ENCODE results near the gene SELPLG. TPM values are rescaled to one million over a fixed set of nuclear protein-coding genes. Genes with fewer than 3 reads are reported as not detected.
A peak's percentile ranks its signal among the peaks of the same experiment; 100 is the strongest.
"Not testable (repeated sequence)": the region's sequence is repeated elsewhere in the genome, so short reads cannot be mapped to it uniquely, and the experiment has no call there.

SELPLG gene
- total RNA-seq, 4 donors from 2014 or later: 1.3 to 5.6 (median 3.0) TPM

- Histone ChIP-seq H3K4me3 (no peak overlapping the region), H3K36me3 (peaks cover 15% of the 10 kb centered on the region), H3K27ac (peak overlapping the region; percentile 88), H3K9me3 (no peaks in the 10 kb centered on the region), H3K27me3 (no peaks in the 10 kb centered on the region), H3K4me1 (peaks cover 61% of the 10 kb centered on the region)
- no peak for TF ChIP-seq EP300 (IDR thresholded peaks at IDR 0.05)
- TF ChIP-seq, protein P1, sequence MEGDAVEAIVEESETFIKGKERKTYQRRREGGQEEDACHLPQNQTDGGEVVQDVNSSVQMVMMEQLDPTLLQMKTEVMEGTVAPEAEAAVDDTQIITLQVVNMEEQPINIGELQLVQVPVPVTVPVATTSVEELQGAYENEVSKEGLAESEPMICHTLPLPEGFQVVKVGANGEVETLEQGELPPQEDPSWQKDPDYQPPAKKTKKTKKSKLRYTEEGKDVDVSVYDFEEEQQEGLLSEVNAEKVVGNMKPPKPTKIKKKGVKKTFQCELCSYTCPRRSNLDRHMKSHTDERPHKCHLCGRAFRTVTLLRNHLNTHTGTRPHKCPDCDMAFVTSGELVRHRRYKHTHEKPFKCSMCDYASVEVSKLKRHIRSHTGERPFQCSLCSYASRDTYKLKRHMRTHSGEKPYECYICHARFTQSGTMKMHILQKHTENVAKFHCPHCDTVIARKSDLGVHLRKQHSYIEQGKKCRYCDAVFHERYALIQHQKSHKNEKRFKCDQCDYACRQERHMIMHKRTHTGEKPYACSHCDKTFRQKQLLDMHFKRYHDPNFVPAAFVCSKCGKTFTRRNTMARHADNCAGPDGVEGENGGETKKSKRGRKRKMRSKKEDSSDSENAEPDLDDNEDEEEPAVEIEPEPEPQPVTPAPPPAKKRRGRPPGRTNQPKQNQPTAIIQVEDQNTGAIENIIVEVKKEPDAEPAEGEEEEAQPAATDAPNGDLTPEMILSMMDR (IDR thresholded peaks at IDR 0.05): peak; percentile 88 to 96
- TF ChIP-seq POLR2AphosphoS5 (IDR thresholded peaks at IDR 0.05): peak in 2 of 3 donors; percentile 78 to 86
- no peak for TF ChIP-seq POLR2A (IDR thresholded peaks at IDR 0.05)
- peak; percentile 91 to 93 for DNase-seq (ENCODE audit: low spot score in 2 of 2)
- 0% methylated on average over 5 of the region's 5 CpGs for WGBS
Measured at GRCh38 chr12:108664338-108665258, 30.9 kb upstream of the SELPLG start.

DNA sequence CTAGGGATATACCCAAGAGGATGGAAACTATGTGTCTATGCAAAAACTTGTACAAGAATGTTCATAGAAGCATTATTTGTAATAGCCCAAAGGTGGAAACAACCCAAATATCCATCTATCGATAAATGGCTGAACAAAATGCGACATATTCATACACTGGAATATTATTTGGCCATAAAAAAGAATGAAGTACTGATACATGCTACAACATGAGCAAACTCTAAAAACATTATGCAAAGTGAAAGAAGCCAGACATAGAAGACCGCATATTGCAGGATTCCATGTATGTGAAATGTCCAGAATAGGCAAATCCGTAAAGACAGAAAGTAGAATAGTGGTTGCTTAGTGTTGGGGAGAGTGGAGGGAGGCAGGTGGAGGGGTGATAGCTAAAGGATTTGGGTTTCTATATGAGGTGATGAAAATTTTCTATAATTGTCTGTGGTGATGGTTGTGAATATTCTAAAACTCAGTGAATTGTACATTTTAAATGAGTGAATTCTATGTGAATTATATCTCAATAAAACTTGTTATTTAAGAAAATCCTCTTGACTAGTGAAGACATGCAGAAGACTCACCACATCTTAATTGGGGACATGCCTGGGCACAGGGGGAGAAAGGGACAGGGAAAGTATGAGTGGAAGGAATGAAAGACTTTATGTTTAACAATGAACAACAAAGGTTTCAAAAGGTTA is 29.8 kb upstream of the SELPLG start:
- WGBS: 91% methylated on average over 4 of the region's 4 CpGs
- no peak for TF ChIP-seq EP300 (IDR thresholded peaks at IDR 0.05)
- TF ChIP-seq, protein P1 (IDR thresholded peaks at IDR 0.05): no peak
- no peak for TF ChIP-seq POLR2AphosphoS5 (IDR thresholded peaks at IDR 0.05)
- no peak for TF ChIP-seq POLR2A (IDR thresholded peaks at IDR 0.05)
- no peaks in the 10 kb centered on the region for H3K27me3 ChIP-seq
- DNase-seq (ENCODE audit: low spot score in 2 of 2): no peak
- peak overlapping the region; percentile 88 for H3K27ac ChIP-seq
- peaks cover 55% of the 10 kb centered on the region for H3K4me1 ChIP-seq
- H3K9me3 ChIP-seq: no peaks in the 10 kb centered on the region
- peaks cover 22% of the 10 kb centered on the region for H3K36me3 ChIP-seq
- H3K4me3 ChIP-seq: no peak overlapping the region

- H3K27ac ChIP-seq; H3K27me3 ChIP-seq; DNase-seq (ENCODE audit: low spot score in 2 of 2); H3K4me1 ChIP-seq; H3K9me3 ChIP-seq; H3K4me3 ChIP-seq: not testable (repeated sequence)
- peaks cover 69% of the 10 kb centered on the region for H3K36me3 ChIP-seq
- 93% methylated on average over 4 of the region's 4 CpGs for WGBS
Measured at GRCh38 chr12:108658115-108658514, 24.4 kb upstream of the SELPLG start.

GRCh38 chr12:108657130-108657745 is 23.5 kb upstream of the SELPLG start:
- peaks cover 78% of the 10 kb centered on the region for H3K36me3 ChIP-seq

GRCh38 chr12:108656247-108656646 is 22.6 kb upstream of the SELPLG start:
- WGBS: 96% methylated on average over 6 of the region's 24 CpGs

More at GRCh38 chr12:108657130-108657745, 23.5 kb upstream of the SELPLG start:
- Histone ChIP-seq H3K27ac (no peak overlapping the region), H3K27me3 (no peaks in the 10 kb centered on the region), H3K4me3 (no peak overlapping the region), H3K4me1 (no peaks in the 10 kb centered on the region), H3K9me3 (no peaks in the 10 kb centered on the region)
- DNase-seq (ENCODE audit: low spot score in 2 of 2): no peak
- 82% methylated on average over 10 of the region's 10 CpGs for WGBS
- TF ChIP-seq EP300 (IDR thresholded peaks at IDR 0.05) (no peak), POLR2A (IDR thresholded peaks at IDR 0.05) (no peak), POLR2AphosphoS5 (IDR thresholded peaks at IDR 0.05) (no peak)
- TF ChIP-seq, protein P1 (IDR thresholded peaks at IDR 0.05): no peak

DNA sequence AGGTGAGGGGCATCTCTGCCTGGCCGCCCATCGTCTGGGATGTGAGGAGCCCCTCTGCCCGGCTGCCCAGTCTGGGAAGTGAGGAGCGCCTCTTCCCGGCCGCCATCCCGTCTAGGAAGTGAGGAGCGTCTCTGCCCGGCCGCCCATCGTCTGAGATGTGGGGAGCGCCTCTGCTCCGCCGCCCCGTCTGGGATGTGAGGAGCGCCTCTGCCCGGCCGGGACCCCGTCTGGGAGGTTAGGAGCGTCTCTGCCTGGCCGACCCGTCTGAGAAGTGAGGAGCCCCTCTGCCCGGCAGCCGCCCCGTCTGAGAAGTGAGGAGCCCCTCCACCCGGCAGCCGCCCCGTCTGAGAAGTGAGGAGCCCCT is 22.1 kb upstream of the SELPLG start:
- H3K27me3 ChIP-seq; H3K4me1 ChIP-seq; H3K9me3 ChIP-seq; H3K4me3 ChIP-seq; DNase-seq (ENCODE audit: low spot score in 2 of 2); H3K27ac ChIP-seq: not testable (repeated sequence)
- 93% methylated on average over 21 of the region's 28 CpGs for WGBS
- peaks cover 84% of the 10 kb centered on the region for H3K36me3 ChIP-seq

More at GRCh38 chr12:108656247-108656646, 22.6 kb upstream of the SELPLG start:
- peaks cover 80% of the 10 kb centered on the region for H3K36me3 ChIP-seq
- H3K4me1 ChIP-seq; H3K27me3 ChIP-seq; H3K4me3 ChIP-seq; H3K9me3 ChIP-seq; DNase-seq (ENCODE audit: low spot score in 2 of 2); H3K27ac ChIP-seq: not testable (repeated sequence)

DNA sequence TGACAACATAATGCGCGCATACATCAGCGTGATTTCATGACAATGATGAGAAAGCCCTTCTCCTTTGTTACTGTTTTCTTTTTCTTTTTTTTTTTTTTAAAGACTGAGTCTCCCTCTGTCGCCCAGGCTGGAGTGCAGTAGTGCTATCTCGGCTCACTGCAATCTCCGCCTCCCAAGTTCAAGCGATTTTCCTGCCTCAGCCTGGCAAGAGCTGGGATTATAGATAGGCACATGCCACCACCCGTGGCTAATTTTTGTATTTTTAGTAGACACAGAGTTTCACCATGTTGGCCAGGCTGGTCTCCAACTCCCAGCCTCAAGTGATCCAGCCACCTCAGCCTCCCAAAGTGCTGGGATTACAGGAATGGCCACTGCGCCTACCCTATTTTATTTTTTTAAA is 20.9 kb upstream of the SELPLG start:
- H3K4me1 ChIP-seq; H3K9me3 ChIP-seq; H3K4me3 ChIP-seq; DNase-seq (ENCODE audit: low spot score in 2 of 2); H3K27ac ChIP-seq; H3K27me3 ChIP-seq: not testable (repeated sequence)
- H3K36me3 ChIP-seq: peaks cover 90% of the 10 kb centered on the region
- WGBS: 85% methylated on average over 9 of the region's 9 CpGs
